C4-2B (cell line): ENCODE results near the gene MRPL20.

Experiments used
- ZFX ChIP-seq: fragments of 450-650 bp; IDR thresholded peaks from 2 replicates; pipeline ENCODE4 v1.6.1; 2017
- TF ChIP-seq, protein P1 (sequence below): fragments of 450-650 bp; conservative IDR thresholded peaks from 2 replicates; pipeline ENCODE4 v1.5.1; 2017; ENCODE audit warnings: mild to moderate bottlenecking

DNA sequence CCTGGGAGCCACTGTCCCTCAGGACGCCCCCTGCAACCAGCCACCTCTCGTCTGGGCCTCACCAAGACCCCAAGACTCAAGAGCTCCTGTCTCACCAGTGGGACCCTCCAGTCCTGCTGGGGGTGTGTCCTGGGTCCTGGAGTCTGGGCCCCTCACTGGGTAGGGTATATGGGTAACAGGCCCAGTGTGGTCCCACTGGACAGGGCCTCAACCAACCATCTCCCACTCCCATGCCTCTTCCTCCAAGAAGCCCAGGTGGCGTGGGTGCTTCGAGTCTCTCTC lies 27.7 kb upstream of the MRPL20 start:
- TF ChIP-seq, protein P1, sequence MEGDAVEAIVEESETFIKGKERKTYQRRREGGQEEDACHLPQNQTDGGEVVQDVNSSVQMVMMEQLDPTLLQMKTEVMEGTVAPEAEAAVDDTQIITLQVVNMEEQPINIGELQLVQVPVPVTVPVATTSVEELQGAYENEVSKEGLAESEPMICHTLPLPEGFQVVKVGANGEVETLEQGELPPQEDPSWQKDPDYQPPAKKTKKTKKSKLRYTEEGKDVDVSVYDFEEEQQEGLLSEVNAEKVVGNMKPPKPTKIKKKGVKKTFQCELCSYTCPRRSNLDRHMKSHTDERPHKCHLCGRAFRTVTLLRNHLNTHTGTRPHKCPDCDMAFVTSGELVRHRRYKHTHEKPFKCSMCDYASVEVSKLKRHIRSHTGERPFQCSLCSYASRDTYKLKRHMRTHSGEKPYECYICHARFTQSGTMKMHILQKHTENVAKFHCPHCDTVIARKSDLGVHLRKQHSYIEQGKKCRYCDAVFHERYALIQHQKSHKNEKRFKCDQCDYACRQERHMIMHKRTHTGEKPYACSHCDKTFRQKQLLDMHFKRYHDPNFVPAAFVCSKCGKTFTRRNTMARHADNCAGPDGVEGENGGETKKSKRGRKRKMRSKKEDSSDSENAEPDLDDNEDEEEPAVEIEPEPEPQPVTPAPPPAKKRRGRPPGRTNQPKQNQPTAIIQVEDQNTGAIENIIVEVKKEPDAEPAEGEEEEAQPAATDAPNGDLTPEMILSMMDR = no peak
- no peak for TF ChIP-seq ZFX
